Measurements from ENCODE around the gene PDXK. TPM values are rescaled to one million over a fixed set of nuclear protein-coding genes. Genes with fewer than 3 reads are reported as not detected.

Gene PDXK
- total and polyA plus RNA-seq, 2 of the 13 experiments (the other 11 are each of a cell fraction or from before 2014, with no cell fraction given) = 114 to 184 TPM

DNA sequence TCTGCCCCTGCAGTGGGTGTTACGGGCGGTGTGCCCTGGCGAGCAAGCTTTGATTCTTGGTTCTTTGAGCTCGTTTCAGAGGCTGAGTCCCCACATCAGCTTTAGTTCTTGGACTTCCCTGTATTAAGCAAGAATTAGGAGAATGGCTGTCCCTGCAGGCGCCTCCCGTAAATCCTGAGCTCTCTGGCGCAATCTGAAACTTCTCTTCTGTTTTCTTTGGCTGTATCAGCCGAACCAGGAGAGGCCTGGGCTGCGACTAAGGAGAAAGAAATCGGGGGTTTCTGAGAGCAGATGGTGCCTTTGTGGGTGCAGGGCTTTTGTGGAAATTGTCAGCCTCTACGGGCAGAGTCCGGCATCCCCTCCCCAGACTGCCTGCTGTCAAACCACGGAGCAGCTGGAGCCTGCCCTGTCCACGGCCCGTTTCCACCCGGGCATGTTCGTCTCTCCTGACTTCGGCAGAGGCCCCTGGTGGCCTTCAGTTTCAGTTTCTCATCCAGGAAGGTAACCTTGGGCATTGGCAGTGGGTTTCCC is 39.2 kb downstream of the PDXK start:
- Histone ChIP-seq H3K9me3 (ENCODE audit: low read length) (no peaks in the 10 kb centered on the region), H4K20me1 (ENCODE audit: insufficient read depth, low read length) (no peaks in the 10 kb centered on the region), H3K27me3 (ENCODE audit: control insufficient read depth in 1 of 2, insufficient read depth in 2 of 2, low read length in 2 of 2) (no peaks in the 10 kb centered on the region), H3K4me3 (replicated peaks in 1 of 3; ENCODE audit: insufficient read depth in 1 of 3, low read depth in 2 of 3, low read length in 3 of 3) (no peak overlapping the region), H3K4me1 (ENCODE audit: insufficient read depth, low read length) (no peaks in the 10 kb centered on the region), H3K4me2 (ENCODE audit: low read depth, low read length) (no peak overlapping the region), H3K9ac (ENCODE audit: insufficient read depth, low read depth, low read length) (no peak overlapping the region), H2AFZ (ENCODE audit: low read length) (no peak overlapping the region), H3K36me3 (replicated peaks in 1 of 2; ENCODE audit: control insufficient read depth in 1 of 2, insufficient read depth in 2 of 2, low read length in 2 of 2) (peaks cover 28 to 48% of the 10 kb centered on the region in 2 experiments; a peak in 4 of 5 replicates), H3K27ac (ENCODE audit: extremely low read length, insufficient read depth, low read length) (no peak overlapping the region), H3K79me2 (ENCODE audit: insufficient read depth, low read length) (no peaks in the 10 kb centered on the region)
- TSS peak; percentile 30 for BruUV-seq (replicated peaks)
- DNase-seq (ENCODE audit: low spot score) (no peak), ATAC-seq (no peak), FAIRE-seq (no peak)
- ChIA-PET CTCF (ENCODE audit: low intra/inter-chr PET ratio, low total read pairs) (no interaction called here), POLR2A (no interaction called here)
- in situ Hi-C loops (cut with HindIII; ENCODE audit: extremely low pct_ligation_motif_present, low pct_unique_long_range_greater_than_20kb) (no loop called here), intact Hi-C loops (cut with micrococcal nuclease; ENCODE audit: unreplicated experiment) (no loop called here)
- WGBS (ENCODE audit: low lambda C conversion rate) = 92% methylated on average over 18 of the region's 18 CpGs
- TF ChIP-seq SIX4 (CRISPR knock-in tag; IDR thresholded peaks at IDR 0.05) (no peak), POLR2A (IDR thresholded peaks at IDR 0.05; ENCODE audit: insufficient read depth in 1 of 2, low read depth in 2 of 2, low read length in 2 of 2) (peak in 1 of 2 experiments; percentile 32; a peak in 1 of 4 replicates)

DNA sequence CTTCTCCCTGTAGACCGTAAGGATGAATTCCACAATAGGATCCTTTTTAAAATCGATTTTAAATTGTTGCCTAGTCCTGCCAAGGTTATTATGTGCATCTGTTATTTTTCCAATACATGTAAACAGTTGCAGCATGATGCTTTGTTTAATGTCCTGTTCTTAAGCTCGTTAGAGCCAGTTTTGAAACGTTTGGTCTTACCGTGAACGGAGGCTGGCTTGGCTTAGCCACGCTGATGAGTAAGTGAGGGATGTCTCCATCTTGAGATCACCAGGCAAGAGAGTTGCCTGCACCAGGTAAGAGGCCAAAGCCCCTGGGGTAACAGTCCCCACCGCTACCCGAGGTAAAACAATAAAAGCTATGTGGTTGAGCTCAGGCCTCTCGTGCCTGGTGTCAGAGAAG is 39.9 kb downstream of the PDXK start:
- no TSS peak for BruUV-seq (replicated peaks)
- CTCF ChIA-PET (ENCODE audit: low intra/inter-chr PET ratio, low total read pairs) = no interaction called here
- TF ChIP-seq HIVEP1 (CRISPR knock-in tag; IDR thresholded peaks at IDR 0.05) = no peak
- TF ChIP-seq, protein P1, sequence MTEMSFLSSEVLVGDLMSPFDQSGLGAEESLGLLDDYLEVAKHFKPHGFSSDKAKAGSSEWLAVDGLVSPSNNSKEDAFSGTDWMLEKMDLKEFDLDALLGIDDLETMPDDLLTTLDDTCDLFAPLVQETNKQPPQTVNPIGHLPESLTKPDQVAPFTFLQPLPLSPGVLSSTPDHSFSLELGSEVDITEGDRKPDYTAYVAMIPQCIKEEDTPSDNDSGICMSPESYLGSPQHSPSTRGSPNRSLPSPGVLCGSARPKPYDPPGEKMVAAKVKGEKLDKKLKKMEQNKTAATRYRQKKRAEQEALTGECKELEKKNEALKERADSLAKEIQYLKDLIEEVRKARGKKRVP (CRISPR knock-in tag; IDR thresholded peaks at IDR 0.05) = no peak
- no peak for TF ChIP-seq YEATS2 (CRISPR knock-in tag; IDR thresholded peaks at IDR 0.05; ENCODE audit: borderline replicate concordance)
- TF ChIP-seq, protein P2, sequence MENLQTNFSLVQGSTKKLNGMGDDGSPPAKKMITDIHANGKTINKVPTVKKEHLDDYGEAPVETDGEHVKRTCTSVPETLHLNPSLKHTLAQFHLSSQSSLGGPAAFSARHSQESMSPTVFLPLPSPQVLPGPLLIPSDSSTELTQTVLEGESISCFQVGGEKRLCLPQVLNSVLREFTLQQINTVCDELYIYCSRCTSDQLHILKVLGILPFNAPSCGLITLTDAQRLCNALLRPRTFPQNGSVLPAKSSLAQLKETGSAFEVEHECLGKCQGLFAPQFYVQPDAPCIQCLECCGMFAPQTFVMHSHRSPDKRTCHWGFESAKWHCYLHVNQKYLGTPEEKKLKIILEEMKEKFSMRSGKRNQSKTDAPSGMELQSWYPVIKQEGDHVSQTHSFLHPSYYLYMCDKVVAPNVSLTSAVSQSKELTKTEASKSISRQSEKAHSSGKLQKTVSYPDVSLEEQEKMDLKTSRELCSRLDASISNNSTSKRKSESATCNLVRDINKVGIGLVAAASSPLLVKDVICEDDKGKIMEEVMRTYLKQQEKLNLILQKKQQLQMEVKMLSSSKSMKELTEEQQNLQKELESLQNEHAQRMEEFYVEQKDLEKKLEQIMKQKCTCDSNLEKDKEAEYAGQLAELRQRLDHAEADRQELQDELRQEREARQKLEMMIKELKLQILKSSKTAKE (CRISPR knock-in tag; IDR thresholded peaks at IDR 0.05; ENCODE audit: borderline replicate concordance) = no peak
- no peak for TF ChIP-seq TAF1 (CRISPR knock-in tag; IDR thresholded peaks at IDR 0.05)
- no peak for TF ChIP-seq HDAC1 (CRISPR knock-in tag; IDR thresholded peaks at IDR 0.05)
- no peak for TF ChIP-seq IKZF4 (CRISPR knock-in tag; IDR thresholded peaks at IDR 0.05; ENCODE audit: borderline replicate concordance, low read depth, not compliant biosample characterization)
- TF ChIP-seq, protein P3, sequence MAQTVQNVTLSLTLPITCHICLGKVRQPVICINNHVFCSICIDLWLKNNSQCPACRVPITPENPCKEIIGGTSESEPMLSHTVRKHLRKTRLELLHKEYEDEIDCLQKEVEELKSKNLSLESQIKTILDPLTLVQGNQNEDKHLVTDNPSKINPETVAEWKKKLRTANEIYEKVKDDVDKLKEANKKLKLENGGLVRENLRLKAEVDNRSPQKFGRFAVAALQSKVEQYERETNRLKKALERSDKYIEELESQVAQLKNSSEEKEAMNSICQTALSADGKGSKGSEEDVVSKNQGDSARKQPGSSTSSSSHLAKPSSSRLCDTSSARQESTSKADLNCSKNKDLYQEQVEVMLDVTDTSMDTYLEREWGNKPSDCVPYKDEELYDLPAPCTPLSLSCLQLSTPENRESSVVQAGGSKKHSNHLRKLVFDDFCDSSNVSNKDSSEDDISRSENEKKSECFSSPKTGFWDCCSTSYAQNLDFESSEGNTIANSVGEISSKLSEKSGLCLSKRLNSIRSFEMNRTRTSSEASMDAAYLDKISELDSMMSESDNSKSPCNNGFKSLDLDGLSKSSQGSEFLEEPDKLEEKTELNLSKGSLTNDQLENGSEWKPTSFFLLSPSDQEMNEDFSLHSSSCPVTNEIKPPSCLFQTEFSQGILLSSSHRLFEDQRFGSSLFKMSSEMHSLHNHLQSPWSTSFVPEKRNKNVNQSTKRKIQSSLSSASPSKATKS (CRISPR knock-in tag; IDR thresholded peaks at IDR 0.05) = no peak
- TF ChIP-seq, protein P4, sequence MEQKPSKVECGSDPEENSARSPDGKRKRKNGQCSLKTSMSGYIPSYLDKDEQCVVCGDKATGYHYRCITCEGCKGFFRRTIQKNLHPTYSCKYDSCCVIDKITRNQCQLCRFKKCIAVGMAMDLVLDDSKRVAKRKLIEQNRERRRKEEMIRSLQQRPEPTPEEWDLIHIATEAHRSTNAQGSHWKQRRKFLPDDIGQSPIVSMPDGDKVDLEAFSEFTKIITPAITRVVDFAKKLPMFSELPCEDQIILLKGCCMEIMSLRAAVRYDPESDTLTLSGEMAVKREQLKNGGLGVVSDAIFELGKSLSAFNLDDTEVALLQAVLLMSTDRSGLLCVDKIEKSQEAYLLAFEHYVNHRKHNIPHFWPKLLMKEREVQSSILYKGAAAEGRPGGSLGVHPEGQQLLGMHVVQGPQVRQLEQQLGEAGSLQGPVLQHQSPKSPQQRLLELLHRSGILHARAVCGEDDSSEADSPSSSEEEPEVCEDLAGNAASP (CRISPR knock-in tag; IDR thresholded peaks at IDR 0.05; ENCODE audit: borderline replicate concordance) = no peak

More for the DNA sequence above, 39.9 kb downstream of the PDXK start:
- Histone ChIP-seq H3K9ac (ENCODE audit: insufficient read depth, low read depth, low read length) (no peak overlapping the region), H3K9me3 (ENCODE audit: low read length) (no peaks in the 10 kb centered on the region), H3K4me3 (replicated peaks in 1 of 3; ENCODE audit: insufficient read depth in 1 of 3, low read depth in 2 of 3, low read length in 3 of 3) (no peak overlapping the region), H2AFZ (ENCODE audit: low read length) (no peak overlapping the region), H3K27ac (ENCODE audit: extremely low read length, insufficient read depth, low read length) (no peak overlapping the region), H3K4me1 (ENCODE audit: insufficient read depth, low read length) (no peaks in the 10 kb centered on the region), H3K27me3 (ENCODE audit: control insufficient read depth in 1 of 2, insufficient read depth in 2 of 2, low read length in 2 of 2) (no peaks in the 10 kb centered on the region), H3K79me2 (ENCODE audit: insufficient read depth, low read length) (no peaks in the 10 kb centered on the region), H3K36me3 (replicated peaks in 1 of 2; ENCODE audit: control insufficient read depth in 1 of 2, insufficient read depth in 2 of 2, low read length in 2 of 2) (peaks cover 24 to 43% of the 10 kb centered on the region in 2 experiments; a peak in 4 of 5 replicates), H3K4me2 (ENCODE audit: low read depth, low read length) (no peak overlapping the region), H4K20me1 (ENCODE audit: insufficient read depth, low read length) (no peaks in the 10 kb centered on the region)
- POLR2A ChIA-PET = no interaction called here
- FAIRE-seq (no peak), ATAC-seq (no peak), DNase-seq (ENCODE audit: low spot score) (no peak)
- intact Hi-C loops (cut with micrococcal nuclease; ENCODE audit: unreplicated experiment) = no loop called here
- WGBS (ENCODE audit: low lambda C conversion rate) = 86% methylated on average over 9 of the region's 10 CpGs
- in situ Hi-C loops (cut with HindIII; ENCODE audit: extremely low pct_ligation_motif_present, low pct_unique_long_range_greater_than_20kb) = no loop called here

All from HepG2 (cell line).